SK-N-MC (cell line): Measurements from ENCODE around the gene DAB2IP.
A peak's percentile ranks its signal among the peaks of the same experiment; 100 is the strongest.

Experiments
- DNase-seq: peaks from one replicate; pipeline ENCODE4 v3.0.0-alpha.2; 2011; ENCODE audit warnings: low read depth, low spot score
- H3K27ac ChIP-seq: fragments of 200-600 bp; sonication (generic); 2 replicates; pipeline ENCODE4 v1.5.1; 2016; ENCODE audit warnings: mixed run types
- H3K36me3 ChIP-seq: fragments of 200-600 bp; sonication (generic); 2 replicates; pipeline ENCODE4 v1.6.1; 2017; ENCODE audit warnings: antibody characterized with exemption, low read length, mixed read lengths; ENCODE audit not compliant: insufficient read depth
- H3K4me3 ChIP-seq: fragments of 200-600 bp; sonication (generic); 2 replicates; pipeline ENCODE4 v1.5.1; 2016
- H3K9ac ChIP-seq: fragments of 200-600 bp; sonication (generic); 2 replicates; pipeline ENCODE4 v1.8.0; 2017; ENCODE audit warnings: mixed run types, mixed read lengths; ENCODE audit not compliant: insufficient read length
- H3K9me3 ChIP-seq: fragments of 200-600 bp; sonication (generic); 2 replicates; pipeline ENCODE4 v1.6.1; 2017; ENCODE audit warnings: low read depth, mild to moderate bottlenecking, antibody characterized with exemption, low read length, moderate library complexity, mixed read lengths
- EZH2 ChIP-seq: fragments of 200-600 bp; sonication (generic); IDR thresholded peaks from one replicate; pipeline ENCODE4 v1.6.1; 2017; ENCODE audit warnings: antibody characterized with exemption
- FOXP2 ChIP-seq: optimal IDR thresholded peaks from 2 replicates; pipeline ENCODE3; 2011; ENCODE audit warnings: mild to moderate bottlenecking, moderate library complexity; ENCODE audit not compliant: insufficient read depth; ENCODE audit errors: extremely low read length, control extremely low read depth
- POLR2AphosphoS5 ChIP-seq: IDR thresholded peaks from 2 replicates; pipeline ENCODE4 v1.6.1; 2012; ENCODE audit warnings: mild to moderate bottlenecking, low read depth, low read length, borderline replicate concordance

Gene DAB2IP

DNA sequence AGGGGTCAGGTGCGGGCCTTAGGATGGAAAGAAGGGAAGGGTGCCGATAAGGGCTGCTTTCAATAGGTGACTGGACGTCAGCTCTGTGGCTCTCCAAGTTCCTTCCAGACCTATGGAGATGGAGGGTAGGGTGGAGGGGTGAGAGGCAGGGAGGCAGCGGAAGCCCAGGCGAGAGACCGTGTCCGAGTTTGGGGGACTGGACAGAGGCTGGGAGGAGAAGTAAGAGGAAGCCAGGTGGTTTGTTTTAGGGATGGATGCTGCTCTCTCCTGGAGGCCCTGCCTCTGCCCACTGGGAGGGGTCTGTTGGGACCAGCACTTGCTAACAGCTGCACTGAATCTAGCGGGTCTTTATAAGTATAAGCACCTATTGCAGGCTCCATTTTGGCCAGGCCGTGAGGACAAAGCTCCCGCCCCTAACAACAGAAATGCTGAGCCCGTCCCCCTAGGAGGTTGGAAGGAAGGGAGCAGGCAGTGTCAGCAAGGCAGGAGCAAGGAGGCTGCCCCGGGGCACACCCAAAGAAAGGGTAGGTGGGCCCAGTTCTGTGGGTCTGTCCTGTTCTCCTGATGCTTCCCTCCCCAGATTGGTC, 167.5 kb downstream of the DAB2IP start:
- no peak overlapping the region for H3K27ac ChIP-seq
- TF ChIP-seq POLR2AphosphoS5 (no peak), FOXP2 (no peak), EZH2 (no peak)
- H3K9ac ChIP-seq, result no peak overlapping the region
- no peak for DNase-seq
- no peaks in the 10 kb centered on the region for H3K9me3 ChIP-seq
- no peaks in the 10 kb centered on the region for H3K36me3 ChIP-seq
- no peak overlapping the region for H3K4me3 ChIP-seq

DNA sequence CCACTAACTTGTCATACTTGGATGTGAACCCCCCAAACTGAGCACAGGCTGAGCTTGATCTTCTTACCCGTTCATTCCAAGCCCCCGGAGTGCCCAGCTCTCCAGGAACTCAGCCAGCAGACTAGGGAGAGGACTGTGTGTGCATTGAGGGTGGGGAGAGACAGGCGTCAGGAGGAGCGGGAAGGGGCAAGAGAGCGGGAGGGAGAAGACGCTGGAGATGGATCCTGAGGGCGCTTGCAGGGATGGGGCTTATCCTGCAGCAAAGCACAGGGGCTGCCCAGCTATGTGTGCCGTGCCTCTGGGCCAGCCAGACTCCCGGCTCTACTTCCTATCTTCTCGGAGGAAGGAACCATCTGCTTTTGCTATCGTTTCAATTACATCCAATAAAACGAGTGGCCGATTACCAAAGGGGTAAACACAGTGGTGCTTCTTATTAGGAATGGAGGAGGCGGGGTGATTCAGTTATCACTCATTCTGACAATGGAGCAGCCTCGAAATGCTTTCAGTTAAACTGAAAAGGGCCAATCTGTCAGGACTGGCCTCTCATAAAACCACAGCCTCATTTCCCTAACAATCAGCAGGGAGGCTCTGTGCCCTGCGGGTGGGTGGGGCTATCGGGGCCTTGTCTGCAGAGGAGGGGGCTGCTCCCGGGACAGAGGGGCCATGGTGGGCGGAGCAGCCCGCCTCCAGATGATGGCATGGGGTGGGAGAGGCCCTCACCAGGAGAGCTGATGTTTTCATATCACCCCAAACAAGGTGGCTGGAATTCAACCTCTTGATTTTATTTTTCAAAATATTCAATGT, 168.2 kb downstream of the DAB2IP start:
- Histone ChIP-seq H3K27ac (no peak overlapping the region), H3K36me3 (no peaks in the 10 kb centered on the region), H3K4me3 (peak overlapping the region; percentile 54), H3K9ac (no peak overlapping the region), H3K9me3 (no peaks in the 10 kb centered on the region)
- DNase-seq, result no peak
- TF ChIP-seq EZH2 (no peak), POLR2AphosphoS5 (no peak), FOXP2 (no peak)

DNA sequence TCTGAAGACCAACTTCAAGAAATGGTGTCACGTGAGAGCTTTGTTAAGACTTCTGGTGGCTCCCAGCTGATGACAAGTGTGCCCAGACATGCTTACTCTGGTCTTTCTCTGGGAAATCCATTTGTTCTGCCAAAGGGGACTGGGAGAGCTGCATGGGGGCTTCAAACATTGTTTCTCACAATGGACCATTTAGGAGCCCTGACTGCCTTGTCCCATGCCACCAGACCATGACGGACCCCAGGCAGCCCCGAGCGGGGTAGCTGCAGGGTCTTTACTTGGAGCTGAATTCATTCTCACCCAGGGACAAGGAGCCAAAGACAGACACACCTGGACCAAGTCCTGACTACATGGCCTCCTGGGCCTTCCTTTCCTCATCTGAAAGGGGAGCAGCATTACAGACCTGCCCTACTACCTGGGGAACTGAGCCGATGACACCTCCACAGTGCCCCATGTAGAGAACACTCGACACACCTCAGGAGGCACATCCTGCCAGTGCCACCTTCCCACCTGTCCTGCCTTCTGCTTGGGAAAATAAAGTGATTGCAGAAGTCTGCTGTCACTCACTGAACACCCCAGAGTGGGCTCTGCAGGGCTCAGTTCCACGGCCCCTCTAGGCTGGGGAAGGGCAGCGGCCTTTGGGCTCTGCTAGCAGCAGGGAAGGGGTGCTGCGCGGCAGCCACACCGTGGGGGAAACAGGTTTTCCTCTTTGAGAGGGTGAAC, 169.0 kb downstream of the DAB2IP start:
- Histone ChIP-seq H3K27ac (no peak overlapping the region), H3K9ac (no peak overlapping the region), H3K36me3 (no peaks in the 10 kb centered on the region), H3K4me3 (no peak overlapping the region), H3K9me3 (no peaks in the 10 kb centered on the region)
- TF ChIP-seq FOXP2 (no peak), POLR2AphosphoS5 (no peak), EZH2 (no peak)
- no peak for DNase-seq

- Histone ChIP-seq H3K4me3 (no peak overlapping the region), H3K27ac (no peak overlapping the region), H3K9me3 (no peaks in the 10 kb centered on the region), H3K36me3 (no peaks in the 10 kb centered on the region), H3K9ac (no peak overlapping the region)
- TF ChIP-seq EZH2 (no peak), POLR2AphosphoS5 (no peak), FOXP2 (no peak)
- DNase-seq, result no peak
Measured at GRCh38 chr9:121821326-121821725, 169.9 kb downstream of the DAB2IP start.

DNA sequence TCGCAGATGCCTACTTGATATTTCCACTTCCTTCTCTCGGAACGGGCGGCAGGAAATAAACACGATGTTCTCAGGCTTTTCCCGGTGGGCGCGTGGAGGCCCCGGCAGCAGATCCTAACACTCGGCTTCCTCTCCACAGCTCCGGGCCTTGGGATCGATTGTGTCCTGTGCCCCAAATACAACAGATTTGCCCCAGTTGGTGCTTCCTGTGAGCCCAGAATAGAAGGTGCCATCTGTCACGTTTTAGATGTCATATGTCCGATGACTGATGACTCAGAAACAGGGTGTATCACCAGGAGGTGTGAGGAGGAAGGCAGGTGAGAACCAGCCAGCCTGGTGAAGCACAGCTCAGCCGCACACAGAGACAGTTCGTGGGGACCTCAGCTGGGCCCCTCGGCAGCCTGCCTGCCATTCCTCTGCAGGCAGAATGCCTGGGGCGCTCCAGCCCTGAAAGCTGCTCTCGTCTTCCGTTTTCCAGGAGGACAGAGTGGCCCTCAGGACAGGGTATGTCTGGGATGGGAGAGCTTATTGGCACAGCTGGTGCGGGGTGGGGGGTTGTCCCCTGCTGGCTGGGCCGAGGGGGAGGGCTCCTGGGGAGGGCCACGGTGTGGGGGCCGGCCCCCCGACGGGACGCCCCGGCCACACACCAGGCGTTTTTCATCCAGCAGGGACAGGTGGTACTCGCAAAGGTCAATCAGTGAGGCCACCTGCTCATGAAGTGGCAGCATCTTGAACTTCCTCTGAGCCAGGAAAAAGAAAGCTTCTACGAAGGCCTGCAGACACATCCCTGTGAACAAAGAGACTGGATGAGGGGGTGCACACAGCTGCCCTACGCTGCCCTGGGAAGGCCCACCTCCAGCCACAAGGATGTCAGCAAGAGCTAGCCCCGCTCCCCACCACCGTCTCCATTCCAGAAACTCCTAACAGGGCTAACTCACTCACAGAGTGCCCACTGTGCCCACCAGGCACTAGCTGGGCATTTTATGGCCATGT, 171.0 kb downstream of the DAB2IP start:
- Histone ChIP-seq H3K27ac (no peak overlapping the region), H3K9ac (no peak overlapping the region), H3K9me3 (no peaks in the 10 kb centered on the region), H3K4me3 (no peak overlapping the region), H3K36me3 (no peaks in the 10 kb centered on the region)
- no peak for DNase-seq
- TF ChIP-seq EZH2, result no peak
- TF ChIP-seq POLR2AphosphoS5, result no peak
- TF ChIP-seq FOXP2, result no peak

- Histone ChIP-seq H3K9ac (no peak overlapping the region), H3K27ac (no peak overlapping the region), H3K4me3 (no peak overlapping the region), H3K36me3 (no peaks in the 10 kb centered on the region), H3K9me3 (no peaks in the 10 kb centered on the region)
- no peak for DNase-seq
- TF ChIP-seq EZH2, result no peak
- TF ChIP-seq POLR2AphosphoS5, result no peak
- no peak for TF ChIP-seq FOXP2
Measured at GRCh38 chr9:121823451-121824169, 172.2 kb downstream of the DAB2IP start.

DNA sequence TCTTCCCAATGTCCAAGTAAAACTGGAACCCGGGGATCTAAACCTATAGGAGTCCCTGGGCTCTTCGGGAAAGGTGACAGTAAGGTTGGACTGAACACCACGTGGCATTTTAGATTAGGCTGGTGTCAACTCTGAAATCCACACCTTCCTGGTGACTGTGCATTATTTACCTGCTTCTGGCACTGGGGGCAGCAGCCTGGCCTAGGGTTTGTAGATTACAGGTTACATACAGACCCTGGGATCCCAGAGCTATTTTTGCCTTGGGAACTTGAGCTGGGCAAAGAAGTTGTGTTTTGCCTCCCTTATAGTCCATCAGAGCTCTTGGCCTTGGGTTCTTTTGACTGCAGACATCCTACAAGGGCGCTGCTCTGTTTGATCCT, 173.2 kb downstream of the DAB2IP start:
- Histone ChIP-seq H3K36me3 (no peaks in the 10 kb centered on the region), H3K27ac (no peak overlapping the region), H3K9me3 (no peaks in the 10 kb centered on the region), H3K9ac (no peak overlapping the region), H3K4me3 (no peak overlapping the region)
- no peak for DNase-seq
- TF ChIP-seq FOXP2 (no peak), EZH2 (no peak), POLR2AphosphoS5 (no peak)
